HepG2 (cell line): ENCODE data around the gene MMAA. TPM values are rescaled to one million over a fixed set of nuclear protein-coding genes. Genes with fewer than 3 reads are reported as not detected.

Source experiments
- ATAC-seq: fragments of 200-7000 bp; cut with Tn5 transposase; 3 replicates; pipeline ENCODE4 v1.9.1; 2020; ENCODE audit warnings: mild to moderate bottlenecking, moderate library complexity
- BruUV-seq: library from RNA; stranded (reverse); fragments of 400-500 nt; replicated peaks from 2 replicates; lab custom pipeline; 2021; lab: Mats Ljungman, UMichigan
- CTCF ChIA-PET: fragments of 300-600 bp; formaldehyde crosslinking; extraction: SDS; loops from one replicate; lab custom pipeline; 2021; ENCODE audit warnings: low total read pairs, inconsistent platforms, low intra/inter-chr PET ratio; lab: Yijun Ruan, JAX
- POLR2A ChIA-PET: fragments of 350-600 bp; sonication (Branson Sonifier 250); formaldehyde crosslinking; loops from one replicate; lab custom pipeline; 2020; ENCODE audit warnings: antibody characterized with exemption, inconsistent platforms; lab: Yijun Ruan, JAX
- DNase-seq: peaks from one replicate; pipeline ENCODE4 v3.0.0-alpha.2; 2015; ENCODE audit warnings: low spot score
- FAIRE-seq: peaks from 3 replicates; lab custom pipeline; 2011; peaks lifted over from hg19 to GRCh38; lab: Jason Lieb, UNC
- H2AFZ ChIP-seq: one replicate; pipeline ENCODE4 v1.6.1; 2011; ENCODE audit warnings: low read length, inconsistent platforms
- H3K27ac ChIP-seq: fragments of 300-600 bp; 3 replicates; pipeline ENCODE4 v1.8.0; 2011; ENCODE audit warnings: mixed run types, mild to moderate bottlenecking, mixed read lengths, low read length, inconsistent platforms; ENCODE audit not compliant: insufficient read depth; ENCODE audit errors: extremely low read length
- H3K27me3 ChIP-seq, 2 experiments: fragments of 200-600 bp in 1 of 2; 2 replicates in 1 of 2; 3 replicates in 1 of 2; pipeline versions ENCODE4 v1.6.0 to v1.8.0; 2011; ENCODE audit warnings: low read length in 2 of 2, mild to moderate bottlenecking in 2 of 2, moderate library complexity in 2 of 2, inconsistent platforms in 1 of 2; ENCODE audit not compliant: insufficient read depth in 2 of 2, control insufficient read depth in 1 of 2
- H3K36me3 ChIP-seq, 2 experiments: fragments of 200-600 bp in 1 of 2; replicated peaks in 1 of 2; 2 replicates in 1 of 2; 3 replicates in 1 of 2; pipeline versions ENCODE4 v1.5.1 to v1.8.0; 2011; ENCODE audit warnings: low read length in 2 of 2, inconsistent platforms in 1 of 2; ENCODE audit not compliant: insufficient read depth in 2 of 2, control insufficient read depth in 1 of 2
- H3K4me1 ChIP-seq: 2 replicates; pipeline ENCODE4 v1.5.1; 2012; ENCODE audit warnings: low read length, inconsistent platforms; ENCODE audit not compliant: insufficient read depth
- H3K4me2 ChIP-seq: 2 replicates; pipeline ENCODE4 v1.6.0; 2011; ENCODE audit warnings: low read depth, low read length, inconsistent platforms
- H3K4me3 ChIP-seq, 3 experiments: fragments of 200-600 bp in 1 of 3; sonication (generic), shearing (Covaris generic) in 1 of 3; replicated peaks in 1 of 3; 2 replicates each; pipeline ENCODE4 v1.5.1; 2011 to 2016; ENCODE audit warnings: low read length in 3 of 3, inconsistent platforms in 2 of 3, low read depth in 2 of 3, mild to moderate bottlenecking in 2 of 3, control low read depth in 1 of 3, mixed read lengths in 1 of 3; ENCODE audit not compliant: insufficient read depth in 1 of 3
- H3K79me2 ChIP-seq: one replicate; pipeline ENCODE4 v1.6.1; 2011; ENCODE audit warnings: low read length, inconsistent platforms; ENCODE audit not compliant: insufficient read depth
- H3K9ac ChIP-seq: 2 replicates; pipeline ENCODE4 v1.6.0; 2011; ENCODE audit warnings: mild to moderate bottlenecking, low read depth, low read length, inconsistent platforms; ENCODE audit not compliant: insufficient read depth
- H3K9me3 ChIP-seq: 2 replicates; pipeline ENCODE4 v1.5.1; 2012; ENCODE audit warnings: mild to moderate bottlenecking, low read length
- H4K20me1 ChIP-seq: 2 replicates; pipeline ENCODE4 v1.6.0; 2011; ENCODE audit warnings: inconsistent platforms, mild to moderate bottlenecking, low read length, moderate library complexity; ENCODE audit not compliant: insufficient read depth
- ATF7 ChIP-seq, 2 experiments: fragments of 450-650 bp in 1 of 2; sonication (generic) in 1 of 2; formaldehyde crosslinking in 1 of 2; IDR thresholded peaks; 2 replicates each; pipeline versions ENCODE4 v1.4.0 to v1.6.1; 2016 to 2020; ENCODE audit warnings: antibody characterized with exemption in 1 of 2, mild to moderate bottlenecking in 1 of 2, missing genetic modification reagents in 1 of 2
- CENPBD1 ChIP-seq: sonication (generic); formaldehyde crosslinking; IDR thresholded peaks from 2 replicates; pipeline ENCODE4 v1.8.0; 2022; ENCODE audit warnings: missing genetic modification reagents, low read depth, mild to moderate bottlenecking, borderline replicate concordance
- FOXO1 ChIP-seq: sonication (generic); formaldehyde crosslinking; IDR thresholded peaks from 2 replicates; pipeline ENCODE4 v1.4.0; 2020; ENCODE audit warnings: missing genetic modification reagents
- FOXP1 ChIP-seq, 2 experiments: fragments of 450-650 bp in 1 of 2; IDR thresholded peaks; 2 replicates each; pipeline ENCODE4 v1.6.1; 2017 to 2018; ENCODE audit warnings: antibody characterized with exemption in 1 of 2
- JARID2 ChIP-seq: sonication (generic); formaldehyde crosslinking; IDR thresholded peaks from 2 replicates; pipeline ENCODE4 v1.8.1; 2023; ENCODE audit warnings: missing genetic modification reagents, inconsistent platforms; ENCODE audit not compliant: insufficient replicate concordance
- KAT7 ChIP-seq: IDR thresholded peaks from 2 replicates; pipeline ENCODE4 v1.6.1; 2018; ENCODE audit warnings: borderline replicate concordance, missing compliant biosample characterization
- KDM2A ChIP-seq: sonication (generic); formaldehyde crosslinking; IDR thresholded peaks from 2 replicates; pipeline ENCODE4 v1.4.0; 2020; ENCODE audit warnings: low read depth, missing genetic modification reagents, borderline replicate concordance
- PAX8 ChIP-seq: sonication (generic); formaldehyde crosslinking; IDR thresholded peaks from 2 replicates; pipeline ENCODE4 v1.8.0; 2022; ENCODE audit warnings: mild to moderate bottlenecking, missing genetic modification reagents, borderline replicate concordance
- TAF1 ChIP-seq: sonication (generic); formaldehyde crosslinking; IDR thresholded peaks from 2 replicates; pipeline ENCODE4 v1.4.0; 2020; ENCODE audit warnings: missing genetic modification reagents
- ZMYM4 ChIP-seq: sonication (generic); formaldehyde crosslinking; IDR thresholded peaks from 2 replicates; pipeline ENCODE4 v1.8.1; 2023; ENCODE audit warnings: mild to moderate bottlenecking, missing genetic modification reagents
- ZNF136 ChIP-seq: sonication (generic); formaldehyde crosslinking; IDR thresholded peaks from 2 replicates; pipeline ENCODE4 v1.8.1; 2022; ENCODE audit warnings: low read depth, mild to moderate bottlenecking, moderate library complexity, missing genetic modification reagents
- ZNF556 ChIP-seq: sonication (generic); formaldehyde crosslinking; IDR thresholded peaks from 2 replicates; pipeline ENCODE4 v1.4.0; 2020; ENCODE audit warnings: mild to moderate bottlenecking, missing genetic modification reagents, borderline replicate concordance
- ZNF629 ChIP-seq: sonication (generic); formaldehyde crosslinking; conservative IDR thresholded peaks from 2 replicates; pipeline ENCODE4 v1.5.0; 2020; ENCODE audit warnings: missing genetic modification reagents
- ZNF768 ChIP-seq: sonication (generic); formaldehyde crosslinking; IDR thresholded peaks from 2 replicates; pipeline ENCODE4 v1.4.0; 2020; ENCODE audit warnings: missing genetic modification reagents
- ZNF839 ChIP-seq: sonication (generic); formaldehyde crosslinking; IDR thresholded peaks from 2 replicates; pipeline ENCODE4 v1.4.0; 2020; ENCODE audit warnings: missing genetic modification reagents, mild to moderate bottlenecking, borderline replicate concordance
- in situ Hi-C: cut with HindIII; loops from 2 replicates; pipeline ENCODE4 v1.10.0; 2017; ENCODE audit warnings: low pct_unique_long_range_greater_than_20kb; ENCODE audit not compliant: extremely low pct_ligation_motif_present
- intact Hi-C: fragments of 100-400 bp; cut with micrococcal nuclease; formaldehyde crosslinking; loops from one replicate; pipeline ENCODE4 v1.10.0; 2022; ENCODE audit not compliant: unreplicated experiment
- polyA plus RNA-seq, 8 experiments: library from polyadenylated mRNA; depleted of rRNA in 3 of 8; stranded (reverse) in 7 of 8; unstranded in 1 of 8; fragments of >200 nt; fragmentation: Illumina TruSeq in 4 of 8; extraction: Trizol in 4 of 8; gene quantifications; 2 replicates each; pipeline versions ENCODE4 v1.2.1 to v1.2.3, GENCODE V29; 2011 to 2016; ENCODE audit warnings: low read depth in 4 of 8, missing spikeins in 1 of 8, mixed read lengths in 1 of 8; ENCODE audit not compliant: insufficient read depth in 1 of 8
- total RNA-seq, 5 experiments: library from RNA; depleted of rRNA; stranded (reverse); fragments of >200 nt; fragmentation: Illumina TruSeq; extraction: Trizol; gene quantifications; 2 replicates each; pipeline ENCODE4 v1.2.3, GENCODE V29; 2016; ENCODE audit warnings: low read depth in 1 of 5
- TF ChIP-seq, protein P1 (sequence below): sonication (generic); formaldehyde crosslinking; IDR thresholded peaks from 2 replicates; pipeline ENCODE4 v1.8.1; 2022; ENCODE audit warnings: low read depth, mild to moderate bottlenecking, missing genetic modification reagents

MMAA gene
- total and polyA plus RNA-seq, 2 of the 13 experiments (the other 11 are each of a cell fraction or from before 2014, with no cell fraction given) = 1.3 to 2.8 TPM

GRCh38 chr4:145665773-145666172 is 46.6 kb downstream of the MMAA start (continued):
- TF ChIP-seq, protein P1, sequence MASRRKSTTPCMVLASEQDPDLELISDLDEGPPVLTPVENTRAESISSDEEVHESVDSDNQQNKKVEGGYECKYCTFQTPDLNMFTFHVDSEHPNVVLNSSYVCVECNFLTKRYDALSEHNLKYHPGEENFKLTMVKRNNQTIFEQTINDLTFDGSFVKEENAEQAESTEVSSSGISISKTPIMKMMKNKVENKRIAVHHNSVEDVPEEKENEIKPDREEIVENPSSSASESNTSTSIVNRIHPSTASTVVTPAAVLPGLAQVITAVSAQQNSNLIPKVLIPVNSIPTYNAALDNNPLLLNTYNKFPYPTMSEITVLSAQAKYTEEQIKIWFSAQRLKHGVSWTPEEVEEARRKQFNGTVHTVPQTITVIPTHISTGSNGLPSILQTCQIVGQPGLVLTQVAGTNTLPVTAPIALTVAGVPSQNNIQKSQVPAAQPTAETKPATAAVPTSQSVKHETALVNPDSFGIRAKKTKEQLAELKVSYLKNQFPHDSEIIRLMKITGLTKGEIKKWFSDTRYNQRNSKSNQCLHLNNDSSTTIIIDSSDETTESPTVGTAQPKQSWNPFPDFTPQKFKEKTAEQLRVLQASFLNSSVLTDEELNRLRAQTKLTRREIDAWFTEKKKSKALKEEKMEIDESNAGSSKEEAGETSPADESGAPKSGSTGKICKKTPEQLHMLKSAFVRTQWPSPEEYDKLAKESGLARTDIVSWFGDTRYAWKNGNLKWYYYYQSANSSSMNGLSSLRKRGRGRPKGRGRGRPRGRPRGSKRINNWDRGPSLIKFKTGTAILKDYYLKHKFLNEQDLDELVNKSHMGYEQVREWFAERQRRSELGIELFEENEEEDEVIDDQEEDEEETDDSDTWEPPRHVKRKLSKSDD (CRISPR knock-in tag) = no peak
- TF ChIP-seq ATF7 (IDR thresholded peaks at IDR 0.05) (no peak), ATF7 (CRISPR knock-in tag; IDR thresholded peaks at IDR 0.05) (no peak), ZNF629 (CRISPR knock-in tag) (no peak), JARID2 (CRISPR knock-in tag) (no peak), KAT7 (CRISPR knock-in tag) (no peak), FOXP1 (IDR thresholded peaks at IDR 0.05) (no peak), FOXP1 (CRISPR knock-in tag; IDR thresholded peaks at IDR 0.05) (no peak)

DNA sequence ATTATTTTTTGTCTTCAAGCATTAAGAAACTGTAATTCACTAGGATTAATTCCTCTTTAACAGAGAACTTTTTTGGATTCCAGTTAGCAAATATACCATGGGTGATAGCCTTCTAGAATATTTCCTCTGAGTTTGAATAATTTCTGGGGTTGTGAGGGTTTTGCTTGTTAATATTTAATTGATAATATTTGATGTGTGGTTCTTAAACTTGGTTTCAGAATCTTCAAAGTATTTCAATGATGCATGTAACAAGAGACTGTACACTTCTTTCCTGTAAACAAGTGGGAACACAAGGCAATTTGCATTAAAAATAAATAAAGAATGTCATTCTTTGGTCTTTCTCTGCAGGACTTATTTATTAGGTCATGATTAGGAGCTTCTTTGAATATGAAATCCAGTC is 51.2 kb downstream of the MMAA start:
- FAIRE-seq (no peak), ATAC-seq (no peak), DNase-seq (no peak)
- POLR2A ChIA-PET = no interaction called here
- H3K27me3 ChIP-seq = no peaks in the 10 kb centered on the region
- H3K9me3 ChIP-seq = no peaks in the 10 kb centered on the region
- H3K4me2 ChIP-seq = no peak overlapping the region
- H3K4me1 ChIP-seq = no peaks in the 10 kb centered on the region
- CTCF ChIA-PET = no interaction called here
- H3K27ac ChIP-seq = no peak overlapping the region
- H3K4me3 ChIP-seq = no peak overlapping the region
- no peaks in the 10 kb centered on the region for H3K79me2 ChIP-seq
- BruUV-seq = no TSS peak
- TF ChIP-seq KDM2A (CRISPR knock-in tag) (no peak), ZNF556 (CRISPR knock-in tag) (no peak), ZMYM4 (CRISPR knock-in tag) (no peak), ZNF136 (CRISPR knock-in tag) (no peak), PAX8 (no peak), FOXO1 (CRISPR knock-in tag) (no peak), ZNF839 (no peak), TAF1 (CRISPR knock-in tag) (no peak), CENPBD1 (CRISPR knock-in tag) (no peak), ZNF768 (CRISPR knock-in tag) (no peak)
- no peaks in the 10 kb centered on the region for H3K36me3 ChIP-seq
- intact Hi-C loops = no loop called here
- no peak overlapping the region for H3K9ac ChIP-seq
- H4K20me1 ChIP-seq = no peaks in the 10 kb centered on the region
- in situ Hi-C loops = no loop called here
- H2AFZ ChIP-seq = no peak overlapping the region
